ENCODE data around the gene TBX15.

The TBX15 gene

GRCh38 chr1:119001181-119002027, 13.3 kb upstream of the TBX15 start:
- DNase-seq: no peak

GRCh38 chr1:119000371-119001180, 12.4 kb upstream of the TBX15 start:
- DNase-seq: no peak

- no peak for DNase-seq
These were observed 11.4 kb upstream of the TBX15 start for GRCh38 chr1:118999348-119000071.

DNA sequence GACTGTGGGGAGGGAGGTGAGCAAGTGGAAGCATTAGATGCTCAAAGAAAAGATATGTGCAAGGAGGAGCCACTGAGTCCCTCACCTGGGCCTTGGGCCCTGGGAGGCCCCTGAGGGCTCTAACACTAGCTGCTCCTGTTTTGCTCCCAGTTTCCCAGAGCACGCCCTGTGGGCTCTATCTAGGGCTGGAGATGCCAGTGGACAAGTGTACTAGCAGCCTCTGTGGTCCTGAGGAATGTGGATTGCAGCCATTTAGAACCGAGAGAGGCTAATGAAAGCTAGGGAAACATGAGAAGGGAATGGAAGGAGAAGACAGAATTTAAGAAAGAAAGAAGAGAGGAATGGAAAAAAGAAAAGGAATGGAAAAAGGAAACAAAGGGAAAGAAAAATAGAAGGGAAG, 10.0 kb upstream of the TBX15 start:
- DNase-seq: no peak

DNA sequence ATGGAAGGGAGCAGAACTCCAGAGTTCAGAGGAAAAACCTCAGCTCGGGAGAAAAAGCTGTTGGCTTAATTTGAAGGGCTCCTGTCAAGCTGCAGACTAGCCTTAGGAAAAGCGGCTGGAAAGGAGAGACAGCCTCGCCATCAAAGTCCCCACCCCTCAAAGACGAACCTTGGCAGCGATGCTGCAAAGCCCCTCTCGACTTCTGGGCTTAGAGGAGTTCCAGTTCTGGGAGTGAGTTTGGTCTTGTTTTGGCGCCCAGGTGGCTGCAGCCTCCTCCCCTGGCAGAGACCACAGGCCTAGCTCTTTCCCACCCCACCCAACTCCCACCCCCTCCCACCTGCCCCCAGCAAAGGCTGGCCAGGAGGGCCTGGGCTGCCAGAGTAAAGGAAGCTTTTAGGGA, 9.1 kb upstream of the TBX15 start:
- DNase-seq: no peak

- DNase-seq: no peak
These were observed 7.3 kb upstream of the TBX15 start for GRCh38 chr1:118995312-118996016.

- no peak for DNase-seq
These were observed 5.5 kb upstream of the TBX15 start for GRCh38 chr1:118993700-118994026.

GRCh38 chr1:118992868-118993699, 4.9 kb upstream of the TBX15 start:
- DNase-seq: no peak

GRCh38 chr1:118992237-118992825, 4.2 kb upstream of the TBX15 start:
- DNase-seq: no peak

- no peak for DNase-seq
These were observed 3.3 kb upstream of the TBX15 start for GRCh38 chr1:118991448-118991847.

DNA sequence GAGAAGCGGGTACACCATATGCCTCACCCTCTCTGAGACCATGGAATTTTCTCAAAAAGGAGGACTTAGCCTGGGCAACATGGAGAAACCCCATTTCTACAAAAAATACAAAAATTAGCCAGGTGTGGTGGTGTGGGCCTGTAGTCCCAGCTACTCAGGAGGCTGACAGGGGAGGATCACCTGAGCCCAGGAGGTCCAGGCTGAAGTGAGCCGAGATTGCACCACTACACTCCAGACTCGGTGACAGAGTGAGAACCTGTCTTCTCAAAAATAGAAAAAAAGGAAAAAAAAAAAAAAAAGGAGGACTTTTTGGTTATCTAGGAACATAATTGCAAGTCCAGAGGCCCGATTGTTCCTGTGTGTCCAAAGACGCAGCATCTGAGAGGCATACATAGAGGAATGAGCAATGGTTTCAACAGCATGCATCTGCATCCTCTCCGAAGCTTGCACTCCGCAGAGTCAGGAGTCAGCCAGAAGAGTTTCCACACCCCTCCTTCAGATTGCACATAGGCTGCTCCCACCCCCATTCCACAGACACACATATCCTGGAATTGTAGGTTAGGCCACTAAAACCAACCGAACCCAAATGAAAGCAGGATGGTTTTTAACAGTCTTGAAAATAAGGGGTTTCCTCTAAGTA, 2.5 kb upstream of the TBX15 start:
- DNase-seq: no peak

DNA sequence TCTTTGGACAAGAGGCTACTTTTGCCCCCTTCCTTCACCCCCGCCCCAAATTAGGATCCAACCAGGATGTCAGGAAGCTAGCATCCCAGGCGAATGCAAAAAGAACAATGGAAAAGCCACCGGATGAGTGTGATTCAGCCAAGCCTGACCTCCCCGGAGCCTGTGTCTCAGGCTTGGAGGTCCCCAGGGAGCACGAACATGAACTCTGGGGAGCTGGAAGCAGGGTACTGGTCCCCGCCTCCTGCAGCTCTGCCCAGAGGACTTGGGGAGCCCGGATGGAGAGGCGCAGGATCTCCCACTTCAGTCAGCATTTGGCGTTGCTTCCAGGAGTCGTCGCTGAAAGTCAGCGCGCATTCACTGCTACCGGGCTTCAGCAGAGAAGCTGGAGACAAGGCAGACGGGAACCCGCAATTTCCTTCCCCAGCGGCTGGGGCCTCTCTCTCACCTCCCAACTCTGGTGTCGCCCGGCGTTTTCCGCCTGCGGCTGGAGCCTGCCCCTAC, 1.8 kb upstream of the TBX15 start:
- no peak for DNase-seq

- no peak for DNase-seq
These were observed 1.1 kb upstream of the TBX15 start for GRCh38 chr1:118989006-118989815.

GRCh38 chr1:118987468-118988185, 516 bp downstream of the TBX15 start:
- no peak for DNase-seq

DNA sequence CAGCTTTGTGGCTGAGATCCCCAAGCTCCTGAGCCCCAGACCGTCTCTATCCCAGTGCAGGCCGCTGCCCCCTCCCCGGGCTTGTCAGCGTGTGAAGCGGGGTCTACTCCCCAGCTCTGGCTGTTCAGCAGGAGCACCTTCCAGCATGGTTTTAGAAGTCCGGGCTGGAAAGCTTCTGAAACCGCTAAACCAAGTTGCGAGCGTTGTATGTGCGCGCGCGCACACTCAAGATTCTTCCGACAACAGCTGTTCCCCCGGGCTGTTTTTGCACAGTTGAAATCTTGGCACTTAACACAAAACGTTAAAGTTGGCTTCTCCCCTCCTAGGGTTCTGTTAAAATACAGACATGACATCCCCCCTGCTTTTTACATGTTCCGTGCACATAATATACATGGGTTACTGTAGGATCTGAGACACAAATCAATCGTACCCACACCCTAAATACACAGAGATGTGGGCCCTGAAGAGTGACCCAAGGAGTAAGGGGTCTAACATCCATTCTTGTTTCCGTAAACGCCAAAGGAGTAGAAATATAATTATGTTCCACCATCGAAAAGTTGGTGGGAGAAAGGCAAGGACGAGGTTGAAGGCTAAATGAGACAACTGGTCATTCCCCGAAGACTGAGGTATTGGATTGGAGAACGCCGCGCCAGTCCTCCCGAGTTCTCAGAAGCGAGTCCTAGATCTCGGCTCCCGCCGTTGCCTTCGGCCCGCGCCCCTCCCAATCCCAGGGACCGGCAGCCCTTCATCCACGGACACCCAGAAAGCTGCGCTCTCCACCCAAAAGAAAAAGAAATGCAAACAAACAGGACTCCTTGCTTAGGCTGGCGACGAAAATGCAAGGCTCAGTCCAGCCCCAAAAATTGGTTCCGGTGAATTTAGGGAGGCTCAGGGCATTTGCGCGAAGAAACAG, 1.3 kb downstream of the TBX15 start:
- DNase-seq: no peak

DNA sequence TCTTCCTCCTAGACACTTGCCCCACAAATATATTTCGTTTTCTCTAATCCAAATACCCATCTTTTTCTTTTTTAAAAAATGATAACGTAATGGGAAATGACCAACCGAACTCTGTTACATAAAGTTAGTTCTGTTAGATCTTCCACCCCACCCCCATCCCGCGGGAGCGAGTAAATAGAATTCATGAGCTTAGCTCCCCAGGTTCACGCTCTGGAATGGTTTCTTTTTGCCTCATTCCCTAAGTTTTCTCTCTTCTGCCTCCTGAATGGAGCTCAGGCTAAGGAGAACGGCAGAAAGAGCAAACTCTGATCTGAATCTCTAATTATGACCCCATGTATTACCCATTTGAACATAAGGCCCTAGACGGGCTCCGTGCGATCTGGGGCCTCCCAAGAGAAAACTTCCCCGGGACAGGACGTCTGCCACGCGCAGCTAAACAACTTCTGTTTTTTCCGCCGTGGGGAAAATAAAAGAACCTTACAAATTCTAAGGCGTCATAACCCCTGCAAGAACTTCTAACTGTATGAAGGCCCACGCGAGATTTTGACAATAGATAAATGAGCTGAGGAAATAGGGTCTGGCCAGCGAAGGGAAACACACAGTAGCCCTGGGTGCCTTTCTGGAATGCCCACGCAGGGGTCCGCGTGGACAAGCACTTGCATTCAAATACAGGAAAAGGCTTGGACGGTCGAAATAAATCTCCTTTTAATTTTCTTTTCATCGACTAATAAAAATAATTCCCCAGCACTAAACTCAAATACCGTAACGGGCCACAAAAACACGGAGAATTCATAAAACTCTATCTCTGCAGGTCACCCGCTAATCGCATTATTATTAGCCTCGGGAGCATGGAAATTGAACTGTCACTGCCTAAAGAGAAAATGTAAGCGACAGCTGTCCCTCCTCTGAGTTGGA, 2.2 kb downstream of the TBX15 start:
- DNase-seq: no peak
